Vagina (tissue), 2 donors: Measurements from ENCODE around the gene FOXD3. TPM values are rescaled to one million over a fixed set of nuclear protein-coding genes. Genes with fewer than 3 reads are reported as not detected.
"Not testable (repeated sequence)": the region's sequence is repeated elsewhere in the genome, so short reads cannot be mapped to it uniquely, and the experiment has no call there.

Experiments
- DNase-seq, 2 donors: peaks; one replicate each; pipeline ENCODE4 v3.0.0-alpha.2; 2017; ENCODE audit errors: extremely low spot score in 2 of 2
- H3K27ac ChIP-seq: fragments of 200-600 bp; sonication (generic); one replicate; pipeline ENCODE4 v1.5.1; 2019
- H3K27me3 ChIP-seq: fragments of 200-600 bp; sonication (generic); one replicate; pipeline ENCODE4 v1.5.1; 2019
- H3K36me3 ChIP-seq, 2 donors: fragments of 200-600 bp; sonication (generic); one replicate each; pipeline ENCODE4 v1.5.1; 2017 to 2019
- H3K4me1 ChIP-seq: fragments of 200-600 bp; sonication (generic); one replicate; pipeline ENCODE4 v1.5.1; 2019
- H3K4me3 ChIP-seq, 2 donors: fragments of 200-600 bp; sonication (generic); 1 replicate in 1 of 2; 2 replicates in 1 of 2; pipeline ENCODE4 v1.5.1; 2016 to 2019
- H3K9me3 ChIP-seq: fragments of 200-600 bp; sonication (generic); one replicate; pipeline ENCODE4 v1.5.1; 2019
- CTCF ChIP-seq, 3 experiments: fragments of 450-650 bp in 2 of 3; fragments of 200-600 bp in 1 of 3; sonication (generic) in 1 of 3; IDR thresholded peaks; one replicate each; pipeline ENCODE4 v1.5.1; 2017 to 2019; ENCODE audit warnings: antibody characterized with exemption in 3 of 3, mild to moderate bottlenecking in 2 of 3, moderate library complexity in 2 of 3
- POLR2A ChIP-seq, 2 donors: fragments of 450-650 bp; IDR thresholded peaks; one replicate each; pipeline ENCODE4 v1.6.1; 2017; ENCODE audit warnings: antibody characterized with exemption in 2 of 2, mild to moderate bottlenecking in 2 of 2, moderate library complexity in 2 of 2
- POLR2AphosphoS5 ChIP-seq, 2 donors: sonication (generic); formaldehyde crosslinking; IDR thresholded peaks; one replicate each; pipeline ENCODE4 v1.9.0; 2017; ENCODE audit warnings: antibody characterized with exemption in 2 of 2, mild to moderate bottlenecking in 2 of 2, low read depth in 1 of 2; ENCODE audit not compliant: insufficient read depth in 1 of 2
- intact Hi-C: fragments of 100-400 bp; cut with DNase I; formaldehyde crosslinking; loops from one replicate; pipeline ENCODE4 v1.15.1; 2023
- total RNA-seq: library from RNA; depleted of rRNA; stranded (reverse); fragments of >200 nt; gene quantifications from one replicate; pipeline ENCODE4 v1.2.3, GENCODE V29; 2016

Gene FOXD3
- total RNA-seq, 1 donor from 2014 or later: not detected

- H3K4me1 ChIP-seq: no peaks in the 10 kb centered on the region
- no peak for DNase-seq
- H3K36me3 ChIP-seq: no peaks in the 10 kb centered on the region
- H3K27me3 ChIP-seq: no peaks in the 10 kb centered on the region
- no peak overlapping the region for H3K27ac ChIP-seq
- TF ChIP-seq CTCF (IDR thresholded peaks at IDR 0.05): no peak
- no peak for TF ChIP-seq POLR2AphosphoS5 (IDR thresholded peaks at IDR 0.05; ENCODE audit: insufficient read depth in 1 of 2, low read depth in 1 of 2)
- no peak for TF ChIP-seq POLR2A (IDR thresholded peaks at IDR 0.05)
- intact Hi-C loops: no loop called here
- no peaks in the 10 kb centered on the region for H3K9me3 ChIP-seq
- H3K4me3 ChIP-seq: no peak overlapping the region
Observed at GRCh38 chr1:63343922-63344321, 21.6 kb downstream of the FOXD3 start.

GRCh38 chr1:63350320-63350719 lies 28.0 kb downstream of the FOXD3 start:
- Histone ChIP-seq H3K9me3 (no peaks in the 10 kb centered on the region), H3K4me3 (no peak overlapping the region), H3K4me1 (no peaks in the 10 kb centered on the region), H3K27ac (no peak overlapping the region), H3K27me3 (no peaks in the 10 kb centered on the region), H3K36me3 (no peaks in the 10 kb centered on the region)
- no peak for DNase-seq
- no peak for TF ChIP-seq CTCF (IDR thresholded peaks at IDR 0.05)
- no peak for TF ChIP-seq POLR2A (IDR thresholded peaks at IDR 0.05)
- no peak for TF ChIP-seq POLR2AphosphoS5 (IDR thresholded peaks at IDR 0.05; ENCODE audit: insufficient read depth in 1 of 2, low read depth in 1 of 2)
- intact Hi-C loops: no loop called here

GRCh38 chr1:63352736-63353135 lies 30.4 kb downstream of the FOXD3 start:
- intact Hi-C loops: no loop called here
- Histone ChIP-seq H3K9me3 (no peaks in the 10 kb centered on the region), H3K36me3 (no peaks in the 10 kb centered on the region), H3K4me1 (no peaks in the 10 kb centered on the region), H3K4me3 (no peak overlapping the region), H3K27me3 (no peaks in the 10 kb centered on the region), H3K27ac (no peak overlapping the region)
- no peak for DNase-seq
- TF ChIP-seq CTCF (IDR thresholded peaks at IDR 0.05): no peak
- no peak for TF ChIP-seq POLR2AphosphoS5 (IDR thresholded peaks at IDR 0.05; ENCODE audit: insufficient read depth in 1 of 2, low read depth in 1 of 2)
- TF ChIP-seq POLR2A (IDR thresholded peaks at IDR 0.05): no peak

- DNase-seq, H3K27me3 ChIP-seq, H3K27ac ChIP-seq, intact Hi-C loops, H3K4me1 ChIP-seq, H3K9me3 ChIP-seq, H3K4me3 ChIP-seq, H3K36me3 ChIP-seq: not testable (repeated sequence)
Observed at GRCh38 chr1:63356234-63356633, 33.9 kb downstream of the FOXD3 start.

GRCh38 chr1:63359561-63359960 lies 37.2 kb downstream of the FOXD3 start:
- intact Hi-C loops: no loop called here
- no peak overlapping the region for H3K4me3 ChIP-seq
- TF ChIP-seq CTCF (IDR thresholded peaks at IDR 0.05) (no peak), POLR2AphosphoS5 (IDR thresholded peaks at IDR 0.05; ENCODE audit: insufficient read depth in 1 of 2, low read depth in 1 of 2) (no peak), POLR2A (IDR thresholded peaks at IDR 0.05) (no peak)
- H3K4me1 ChIP-seq: no peaks in the 10 kb centered on the region
- no peaks in the 10 kb centered on the region for H3K27me3 ChIP-seq
- no peaks in the 10 kb centered on the region for H3K9me3 ChIP-seq
- no peak for DNase-seq
- H3K27ac ChIP-seq: no peak overlapping the region
- no peaks in the 10 kb centered on the region for H3K36me3 ChIP-seq

GRCh38 chr1:63362073-63362472 lies 39.7 kb downstream of the FOXD3 start:
- Histone ChIP-seq H3K4me3 (no peak overlapping the region), H3K9me3 (no peaks in the 10 kb centered on the region), H3K27me3 (no peaks in the 10 kb centered on the region), H3K36me3 (no peaks in the 10 kb centered on the region), H3K27ac (no peak overlapping the region), H3K4me1 (peaks cover 4% of the 10 kb centered on the region)
- TF ChIP-seq CTCF (IDR thresholded peaks at IDR 0.05) (no peak), POLR2AphosphoS5 (IDR thresholded peaks at IDR 0.05; ENCODE audit: insufficient read depth in 1 of 2, low read depth in 1 of 2) (no peak), POLR2A (IDR thresholded peaks at IDR 0.05) (no peak)
- no peak for DNase-seq
- intact Hi-C loops: no loop called here
